PC-9 (cell line): ENCODE data around the gene POLR2F.

Experiments used
- CTCF ChIP-seq: fragments of 200-600 bp; sonication (generic); conservative IDR thresholded peaks from 2 replicates; pipeline ENCODE4 v1.6.1; 2017; ENCODE audit warnings: mixed run types, antibody characterized with exemption, mild to moderate bottlenecking, moderate library complexity
- EZH2 ChIP-seq: fragments of 200-600 bp; sonication (generic); IDR thresholded peaks from 2 replicates; pipeline ENCODE4 v1.8.0; 2017; ENCODE audit warnings: antibody characterized with exemption, low read depth

GRCh38 chr22:37943136-37943824 lies 10.2 kb upstream of the POLR2F start:
- TF ChIP-seq EZH2 (no peak), CTCF (no peak)
